Daoy (cell line): Measurements from ENCODE around the gene TUBB6. TPM values are rescaled to one million over a fixed set of nuclear protein-coding genes. Genes with fewer than 3 reads are reported as not detected.

Experiments
- DNase-seq: peaks from one replicate; pipeline ENCODE4 v3.0.0-alpha.2; 2015; ENCODE audit warnings: low read depth
- total RNA-seq: library from RNA; depleted of rRNA; stranded (reverse); fragments of >200 nt; shearing (Covaris generic); gene quantifications from 2 replicates; pipeline ENCODE4 v1.2.3, GENCODE V29; 2014

The TUBB6 gene
- total RNA-seq, 1 experiment from 2014 or later, result 231 TPM

GRCh38 chr18:12336887-12337286, 28.8 kb downstream of the TUBB6 start:
- peak; percentile 60 for DNase-seq

DNA sequence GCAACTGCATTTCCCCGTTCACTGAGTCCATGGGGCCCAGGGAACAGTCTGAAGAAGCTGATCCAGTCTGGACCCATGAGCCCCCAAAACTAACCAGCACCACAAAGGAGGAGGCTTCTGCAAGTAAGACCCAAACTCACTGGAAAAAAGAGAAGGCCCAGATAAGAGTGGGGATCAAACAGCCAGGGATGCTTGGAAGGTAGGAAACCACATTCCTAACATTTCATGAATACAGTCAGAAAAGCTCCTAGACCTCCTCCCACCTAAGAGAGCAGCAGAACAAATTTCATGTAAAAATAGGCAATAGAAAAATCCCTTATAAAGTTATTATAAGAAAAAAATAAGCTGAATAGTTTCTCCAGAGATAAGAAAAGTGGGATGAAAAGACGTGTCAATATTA, 30.3 kb downstream of the TUBB6 start:
- DNase-seq, result no peak

- no peak for DNase-seq
These were observed 33.1 kb downstream of the TUBB6 start for GRCh38 chr18:12340945-12341660.

DNA sequence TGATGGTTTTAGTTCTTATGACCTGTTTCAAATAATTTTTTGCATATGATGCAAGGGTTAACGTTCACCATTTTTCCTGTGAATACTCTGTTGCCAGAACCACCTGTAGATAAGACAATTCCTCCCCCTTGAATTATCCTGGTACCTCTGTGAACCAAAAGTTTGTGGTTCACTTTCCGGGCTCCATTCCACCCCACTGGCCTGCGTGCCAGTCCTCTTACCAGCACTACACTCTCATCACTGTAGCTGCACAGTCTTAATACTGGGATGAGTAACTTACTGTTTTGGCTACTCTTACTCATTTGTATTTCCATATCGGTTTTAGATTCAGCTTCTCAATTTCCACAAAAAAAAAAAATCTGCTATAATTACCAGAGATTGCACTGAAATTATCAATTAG, 34.6 kb downstream of the TUBB6 start:
- DNase-seq, result no peak

DNA sequence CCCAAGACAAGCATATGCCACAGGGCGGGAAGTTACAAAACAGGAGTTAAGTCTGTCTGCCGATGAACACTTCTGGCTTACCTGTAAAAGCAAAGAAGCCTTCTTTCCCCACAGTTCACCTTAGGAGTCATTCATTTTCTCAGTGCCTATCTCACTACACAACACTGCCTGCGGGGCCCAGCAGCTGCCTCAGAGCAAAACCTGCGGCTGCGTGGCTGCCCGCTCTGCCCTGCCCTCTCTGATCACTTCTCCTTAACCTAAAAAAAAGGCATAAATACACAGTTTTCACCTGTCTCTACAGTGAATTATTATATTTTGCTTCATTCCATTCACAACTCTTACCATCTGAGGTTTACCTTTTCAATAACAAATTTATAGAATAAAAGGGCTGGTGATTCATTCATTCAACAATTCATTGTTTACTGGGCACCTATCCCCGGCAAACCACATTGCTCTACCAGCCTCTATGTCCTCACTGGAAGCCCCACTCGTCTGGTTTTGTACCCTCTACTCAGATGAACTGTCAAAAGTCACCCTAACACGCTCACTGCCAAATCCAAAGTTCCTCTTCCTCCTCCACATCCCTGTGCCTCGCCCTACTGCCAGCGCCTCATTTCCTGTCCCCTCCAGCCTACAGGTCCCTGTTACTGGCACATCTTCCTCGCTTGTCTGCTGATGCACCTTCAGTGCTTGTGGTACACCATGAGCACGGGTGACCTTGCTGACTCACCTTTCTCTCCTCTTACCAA, 37.6 kb downstream of the TUBB6 start:
- no peak for DNase-seq

GRCh38 chr18:12346240-12346565, 38.2 kb downstream of the TUBB6 start:
- DNase-seq, result no peak

DNA sequence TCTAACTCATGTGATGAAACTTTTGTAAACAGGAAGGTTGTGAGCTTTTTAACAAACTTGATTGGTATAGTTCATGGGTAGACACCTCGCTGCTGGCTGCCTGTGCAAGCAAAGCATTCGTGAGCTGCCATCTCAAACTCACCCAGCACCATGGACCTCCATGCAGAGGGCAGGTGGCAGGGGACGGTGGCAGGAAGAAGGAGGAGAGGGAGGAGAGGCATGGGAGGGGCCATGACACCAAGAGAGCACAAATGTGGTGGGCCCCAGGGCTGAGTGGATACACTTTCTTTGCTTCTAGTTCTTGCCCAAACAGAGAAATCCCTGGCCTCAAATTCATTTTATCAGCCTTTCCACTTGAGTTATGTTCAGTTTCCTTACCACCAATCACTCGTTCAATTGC, 39.9 kb downstream of the TUBB6 start:
- no peak for DNase-seq

- DNase-seq, result no peak
These were observed 44.1 kb downstream of the TUBB6 start for GRCh38 chr18:12352188-12352587.

DNA sequence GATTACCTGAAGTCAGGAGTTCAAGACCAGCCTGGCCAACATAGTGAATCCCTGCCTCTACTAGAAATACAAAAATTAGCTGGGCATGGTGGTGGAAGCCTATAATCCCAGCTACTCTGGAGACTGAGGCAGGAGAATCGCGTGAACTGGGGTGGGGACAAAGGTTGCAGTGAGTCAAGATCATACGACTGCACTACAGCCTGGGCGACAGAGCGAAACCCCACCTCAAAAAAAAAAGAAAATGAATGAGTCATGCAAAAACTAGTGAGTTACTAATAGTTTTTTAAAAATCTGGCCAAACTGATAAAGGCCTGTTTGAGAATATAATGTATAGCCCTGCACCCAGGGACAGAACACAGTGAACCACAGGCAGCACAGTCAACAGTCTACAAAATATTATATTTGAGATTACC, 51.5 kb downstream of the TUBB6 start:
- no peak for DNase-seq

- no peak for DNase-seq
These were observed 53.8 kb downstream of the TUBB6 start for GRCh38 chr18:12361770-12362378.

DNA sequence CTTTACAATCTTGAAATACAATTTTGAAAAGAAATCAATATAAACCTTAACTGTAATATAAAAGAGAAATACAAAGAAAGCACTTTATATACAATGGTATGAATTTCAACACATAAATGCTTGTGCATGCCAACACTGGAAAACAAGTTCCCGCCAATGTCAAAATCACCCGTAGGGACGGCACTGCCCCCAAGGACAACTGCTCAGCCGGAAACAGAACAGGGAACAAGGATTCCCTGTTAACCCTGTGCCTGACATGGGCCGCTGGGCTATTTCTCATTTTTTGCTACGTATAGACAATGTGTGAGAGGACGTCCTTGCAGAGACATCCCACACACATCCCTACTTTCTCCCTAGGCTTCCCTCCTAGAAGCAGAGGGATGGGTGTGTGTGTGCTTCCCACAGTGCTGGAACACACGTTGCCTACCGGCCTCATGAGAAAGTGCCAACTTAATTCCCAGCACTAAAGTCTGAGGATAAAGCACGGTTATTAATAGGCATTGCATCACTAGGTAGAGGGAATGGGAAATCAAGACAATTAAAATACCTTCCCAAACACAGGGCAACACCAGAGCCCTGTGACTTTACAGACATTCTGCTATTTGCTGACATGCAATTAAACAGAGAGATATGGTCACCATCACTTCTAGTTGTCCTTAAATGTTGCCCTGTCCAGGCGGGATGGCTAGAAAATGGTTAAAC, 54.6 kb downstream of the TUBB6 start:
- DNase-seq, result no peak

DNA sequence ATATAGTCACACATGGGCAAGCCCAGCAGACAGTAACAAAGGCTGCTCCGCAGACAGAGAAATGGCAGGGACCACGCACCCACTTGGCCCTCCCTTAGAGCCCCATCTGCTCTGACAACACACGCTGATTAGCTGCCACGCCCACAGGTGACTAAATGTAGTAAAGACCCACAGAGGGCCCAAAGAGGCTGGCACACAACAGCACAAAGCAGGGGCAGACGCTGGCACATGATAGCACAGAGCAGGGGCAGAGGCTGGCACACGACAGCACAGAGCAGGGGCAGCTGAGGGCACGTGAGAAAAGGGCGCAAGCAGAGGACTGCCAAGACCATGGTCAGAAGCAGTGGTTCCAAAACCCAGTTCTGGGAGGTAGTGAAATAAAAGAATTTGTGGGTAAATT, 58.3 kb downstream of the TUBB6 start:
- DNase-seq, result no peak

DNA sequence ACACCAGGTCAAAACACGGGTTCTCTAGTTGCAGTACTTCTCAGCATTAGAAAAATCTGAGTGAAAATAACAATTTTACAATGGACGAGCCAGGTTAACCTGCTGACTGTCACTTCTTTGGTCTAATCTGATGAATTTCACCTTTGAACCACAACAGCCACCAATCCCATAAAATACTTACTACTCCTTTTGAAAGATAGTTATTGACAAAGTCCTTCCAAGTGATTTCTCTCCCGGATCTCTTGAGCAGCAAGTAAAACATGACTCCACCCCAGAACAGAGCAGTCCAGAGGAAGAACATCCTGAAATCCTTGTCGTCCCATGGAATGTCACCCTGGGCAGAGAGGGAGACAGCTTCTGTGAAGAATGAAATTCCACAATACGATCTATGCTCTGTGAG, 58.7 kb downstream of the TUBB6 start:
- no peak for DNase-seq

DNA sequence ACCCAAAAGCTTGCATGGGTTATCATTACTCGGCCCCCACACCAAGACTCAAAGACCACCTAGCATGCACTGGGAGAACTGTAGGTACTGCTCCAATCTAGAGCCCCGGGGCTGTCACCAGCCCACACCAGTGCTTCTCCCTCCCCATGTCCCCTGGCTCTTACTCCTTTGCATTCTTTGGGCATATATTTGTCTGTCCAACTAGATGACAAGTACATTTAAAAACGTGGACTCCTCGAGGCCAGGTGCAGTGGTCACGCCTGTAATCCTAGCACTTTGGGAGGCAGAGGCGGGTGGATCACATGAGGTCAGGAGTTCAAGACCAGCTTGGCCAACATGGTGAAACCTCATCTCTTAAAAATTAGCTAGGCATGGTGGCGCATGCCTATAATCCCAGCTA, 61.2 kb downstream of the TUBB6 start:
- no peak for DNase-seq

DNA sequence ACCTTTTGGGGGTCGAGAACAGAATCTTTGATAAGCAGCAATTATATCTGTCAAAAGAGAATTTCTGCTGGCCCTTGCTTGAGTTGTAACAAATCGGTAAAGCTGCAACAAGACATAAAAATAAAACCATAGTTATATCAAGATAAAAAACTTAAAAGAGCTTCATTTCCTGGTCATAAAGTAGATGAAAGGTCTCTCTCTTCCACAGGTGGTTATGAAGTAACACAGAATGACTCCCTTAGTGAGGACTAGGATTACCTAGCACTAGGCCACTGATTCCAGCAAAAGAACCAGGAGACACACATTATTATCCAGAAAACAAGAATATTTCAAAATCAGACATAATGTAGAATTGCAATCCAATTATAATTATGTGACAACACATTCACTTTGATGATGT, 63.5 kb downstream of the TUBB6 start:
- DNase-seq, result no peak

DNA sequence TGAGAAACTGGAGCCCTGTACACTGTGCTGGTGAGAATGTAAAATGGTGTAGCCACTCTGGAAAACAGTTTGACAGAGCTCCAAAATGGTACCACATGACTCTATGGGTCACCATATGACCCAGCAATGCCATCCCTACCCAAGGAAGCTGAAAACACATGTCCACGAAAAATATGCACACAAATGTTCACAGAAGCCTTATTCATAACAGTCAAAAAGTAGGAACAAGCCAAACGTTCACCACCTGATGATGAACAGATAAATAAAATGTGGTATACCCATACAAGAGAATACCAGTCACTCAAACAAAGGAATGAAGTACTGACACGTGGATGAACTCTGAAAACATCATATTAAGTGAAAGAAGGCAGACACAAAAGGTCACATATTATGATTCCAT, 64.4 kb downstream of the TUBB6 start:
- DNase-seq, result no peak

DNA sequence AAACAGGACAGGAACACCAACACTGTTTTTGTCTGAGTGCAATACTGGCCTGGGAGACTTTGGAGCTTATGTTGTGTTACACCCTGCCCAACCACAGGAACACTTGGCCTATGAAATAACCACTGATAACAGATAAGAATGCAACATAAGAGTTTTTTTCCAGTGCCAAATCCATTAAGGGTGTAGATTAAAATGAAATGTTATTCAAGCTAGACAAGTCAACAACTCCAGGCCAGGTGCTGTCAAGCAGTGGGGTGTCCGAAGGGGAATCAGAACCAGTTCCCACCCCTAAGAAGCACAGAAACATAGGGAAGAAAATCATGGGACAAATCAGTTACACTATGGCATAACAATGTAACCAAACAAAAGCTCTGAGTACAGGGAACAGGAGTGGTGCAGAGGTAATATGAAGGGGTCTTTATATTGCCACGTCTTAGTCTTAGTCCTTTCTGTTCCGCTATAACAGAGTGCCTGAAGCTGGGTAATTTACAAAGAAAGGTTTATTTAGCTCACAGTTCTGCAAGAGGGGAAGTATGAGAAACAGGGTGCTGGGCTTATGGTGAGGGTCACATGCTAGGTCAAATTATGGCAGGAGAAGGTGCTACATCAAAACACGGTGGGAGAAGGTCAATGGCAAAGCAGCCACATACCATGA, 65.2 kb downstream of the TUBB6 start:
- DNase-seq, result no peak

GRCh38 chr18:12373771-12374116, 65.7 kb downstream of the TUBB6 start:
- no peak for DNase-seq

- no peak for DNase-seq
These were observed 66.4 kb downstream of the TUBB6 start for GRCh38 chr18:12374401-12374800.
